ENCODE results near the gene UFD1. TPM values are rescaled to one million over a fixed set of nuclear protein-coding genes. Genes with fewer than 3 reads are reported as not detected.

The UFD1 gene
- total and polyA plus RNA-seq, 9 donors: 27.8 to 58.8 (median 44.4) TPM

DNA sequence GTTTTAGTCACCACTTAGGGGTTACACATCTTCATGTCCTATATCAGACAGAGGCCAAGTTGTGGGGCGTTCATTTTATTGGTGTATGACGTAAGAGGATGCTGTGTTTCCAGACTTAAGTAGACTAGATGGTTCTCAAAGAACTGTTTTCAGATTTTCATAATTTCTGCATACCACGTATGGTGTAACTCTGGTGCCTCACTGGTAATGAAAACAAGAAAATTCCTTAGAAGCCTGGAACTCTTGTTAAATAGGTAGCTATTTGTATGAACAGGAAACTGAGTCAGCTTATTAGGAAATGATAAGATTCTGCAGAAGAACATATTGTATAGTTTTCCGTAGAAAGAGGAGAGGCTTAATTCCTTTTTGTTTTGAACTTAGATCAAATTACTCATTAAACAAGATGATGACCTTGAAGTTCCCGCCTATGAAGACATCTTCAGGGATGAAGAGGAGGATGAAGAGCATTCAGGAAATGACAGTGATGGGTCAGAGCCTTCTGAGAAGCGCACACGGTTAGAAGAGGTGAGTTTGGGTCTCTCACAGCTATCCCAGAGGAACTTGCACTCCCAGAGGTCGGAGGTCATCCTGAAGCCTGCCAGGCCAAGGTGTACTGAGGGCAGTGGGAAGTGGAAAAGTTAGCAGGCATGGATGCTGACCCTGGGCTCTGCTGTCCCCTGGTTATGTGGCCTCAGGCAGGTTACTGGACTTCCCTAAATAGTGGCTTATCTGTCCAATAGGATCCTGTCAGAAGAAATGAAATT, 4.7 kb upstream of the UFD1 start:
- no peak overlapping the region for H3K27ac ChIP-seq (ENCODE audit: low read length)
- WGBS (ENCODE audit: insufficient coverage): 100% methylated on average over 1 of the region's 8 CpGs
- H3K36me3 ChIP-seq (ENCODE audit: control insufficient read depth, insufficient read depth, low read length): peaks cover 18% of the 10 kb centered on the region

GRCh38 chr22:19482297-19482696, 3.3 kb upstream of the UFD1 start:
- Histone ChIP-seq H3K9me3 (replicated peaks; ENCODE audit: control insufficient read depth, low read depth, low read length) (no peaks in the 10 kb centered on the region), H3K4me3 (ENCODE audit: low read length) (no peak overlapping the region), H3K27ac (ENCODE audit: low read length) (no peak overlapping the region), H3K36me3 (ENCODE audit: control insufficient read depth, insufficient read depth, low read length) (peaks cover 12% of the 10 kb centered on the region), H3K4me1 (ENCODE audit: control insufficient read depth, insufficient read depth, low read length) (peaks cover 12% of the 10 kb centered on the region), H3K27me3 (ENCODE audit: control insufficient read depth, insufficient read depth, low read length) (no peaks in the 10 kb centered on the region)
- 91% methylated on average over 6 of the region's 9 CpGs for WGBS (ENCODE audit: insufficient coverage)
- DNase-seq: no peak

More for the DNA sequence above, 4.7 kb upstream of the UFD1 start:
- Histone ChIP-seq H3K4me1 (ENCODE audit: control insufficient read depth, insufficient read depth, low read length) (peaks cover 7% of the 10 kb centered on the region), H3K27me3 (ENCODE audit: control insufficient read depth, insufficient read depth, low read length) (no peaks in the 10 kb centered on the region), H3K9me3 (replicated peaks; ENCODE audit: control insufficient read depth, low read depth, low read length) (no peaks in the 10 kb centered on the region), H3K4me3 (ENCODE audit: low read length) (no peak overlapping the region)
- no peak for DNase-seq

- Histone ChIP-seq H3K36me3 (ENCODE audit: control insufficient read depth, insufficient read depth, low read length) (peaks cover 17% of the 10 kb centered on the region), H3K9me3 (replicated peaks; ENCODE audit: control insufficient read depth, low read depth, low read length) (no peaks in the 10 kb centered on the region), H3K27me3 (ENCODE audit: control insufficient read depth, insufficient read depth, low read length) (no peaks in the 10 kb centered on the region), H3K27ac (ENCODE audit: low read length) (no peak overlapping the region), H3K4me3 (ENCODE audit: low read length) (no peak overlapping the region), H3K4me1 (ENCODE audit: control insufficient read depth, insufficient read depth, low read length) (peaks cover 12% of the 10 kb centered on the region)
- no CpG with 5 or more reads among the region's 10 CpGs for WGBS (ENCODE audit: insufficient coverage)
- DNase-seq: no peak
Measured at GRCh38 chr22:19480789-19481188, 1.8 kb upstream of the UFD1 start.

DNA sequence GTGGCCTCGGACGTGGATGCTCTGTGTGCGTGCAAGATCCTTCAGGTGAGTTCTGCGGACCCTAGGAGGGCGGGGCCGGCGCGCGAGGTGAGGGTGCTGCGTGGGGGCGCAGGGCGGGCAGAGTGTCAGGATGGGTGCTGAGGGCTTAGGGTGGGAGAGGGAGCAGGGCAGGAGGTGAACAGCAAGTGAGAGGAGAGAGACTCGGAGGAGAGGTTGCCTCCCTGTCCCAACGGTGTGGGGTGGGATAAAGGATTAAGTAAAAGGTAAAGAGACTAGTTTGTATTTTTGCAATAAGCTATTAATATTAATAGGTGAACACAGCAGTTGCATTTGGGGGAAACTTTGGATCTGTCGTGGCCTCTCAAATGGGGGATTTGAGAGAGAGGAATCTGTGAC, 1.2 kb upstream of the UFD1 start:
- peak overlapping the region; percentile 75 for H3K4me3 ChIP-seq (ENCODE audit: low read length)
- no peaks in the 10 kb centered on the region for H3K9me3 ChIP-seq (replicated peaks; ENCODE audit: control insufficient read depth, low read depth, low read length)
- peaks cover 18% of the 10 kb centered on the region for H3K36me3 ChIP-seq (ENCODE audit: control insufficient read depth, insufficient read depth, low read length)
- WGBS (ENCODE audit: insufficient coverage): 0% methylated on average over 12 of the region's 15 CpGs
- no peak overlapping the region for H3K27ac ChIP-seq (ENCODE audit: low read length)
- peaks cover 12% of the 10 kb centered on the region for H3K4me1 ChIP-seq (ENCODE audit: control insufficient read depth, insufficient read depth, low read length)
- DNase-seq: no peak
- H3K27me3 ChIP-seq (ENCODE audit: control insufficient read depth, insufficient read depth, low read length): no peaks in the 10 kb centered on the region

- Histone ChIP-seq H3K9me3 (replicated peaks; ENCODE audit: control insufficient read depth, low read depth, low read length) (no peaks in the 10 kb centered on the region), H3K27me3 (ENCODE audit: control insufficient read depth, insufficient read depth, low read length) (no peaks in the 10 kb centered on the region), H3K4me1 (ENCODE audit: control insufficient read depth, insufficient read depth, low read length) (peaks cover 12% of the 10 kb centered on the region), H3K36me3 (ENCODE audit: control insufficient read depth, insufficient read depth, low read length) (peaks cover 21% of the 10 kb centered on the region), H3K4me3 (ENCODE audit: low read length) (peak within 1 kb of the TSS; percentile 75), H3K27ac (ENCODE audit: low read length) (peak within 1 kb of the TSS; percentile 95)
- DNase-seq: peak; percentile 100
- under 1% methylated on average over 42 of the region's 50 CpGs for WGBS (ENCODE audit: insufficient coverage)
Measured at GRCh38 chr22:19479355-19480172, 571 bp upstream of the UFD1 start, which contains the start of gene CDC45. Gene CDC45, plus strand, starts transcription at chr22:19479920. Its CDS starts 49 bp downstream, at chr22:19479969.

DNA sequence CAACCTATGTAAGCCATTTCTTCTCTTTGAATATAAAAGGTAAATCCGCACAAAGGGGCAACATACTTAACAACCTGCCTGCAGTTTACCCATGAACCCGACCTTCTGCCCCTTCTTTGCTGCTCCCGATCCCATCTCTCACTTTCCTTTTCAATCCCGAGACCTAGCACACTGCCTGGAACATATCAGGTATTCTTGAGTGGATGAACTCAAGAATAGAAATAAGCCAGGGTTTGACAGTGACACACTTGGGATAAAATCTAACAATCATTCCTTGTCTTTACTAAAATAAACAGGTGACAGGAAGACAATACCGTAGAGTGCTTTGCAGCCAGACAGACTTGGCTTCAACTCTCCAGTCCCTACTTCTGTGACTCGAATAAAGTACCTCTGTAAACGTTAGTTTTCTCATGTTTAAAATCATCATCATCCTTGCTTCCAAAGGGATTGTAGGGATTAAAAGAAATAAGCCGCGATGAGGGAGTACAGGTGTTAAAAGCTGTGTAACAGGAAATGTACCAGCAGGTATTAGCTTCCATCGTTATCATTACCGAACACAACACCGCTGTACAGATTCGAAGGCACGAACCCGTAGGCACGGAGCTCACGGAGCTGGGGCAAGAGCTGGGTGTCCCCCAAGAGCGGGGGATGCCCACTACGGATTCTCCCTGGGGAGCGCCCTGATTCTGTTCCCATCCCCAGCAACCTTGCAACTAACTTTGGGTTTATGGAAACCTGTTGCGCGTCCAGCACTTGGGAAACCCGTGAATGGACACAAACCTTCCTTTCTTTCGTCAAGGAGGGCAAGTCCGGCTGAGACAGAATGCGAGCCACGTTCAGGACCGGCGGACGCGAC, 720 bp downstream of the UFD1 start:
- Histone ChIP-seq H3K9me3 (replicated peaks; ENCODE audit: control insufficient read depth, low read depth, low read length) (no peaks in the 10 kb centered on the region), H3K27me3 (ENCODE audit: control insufficient read depth, insufficient read depth, low read length) (no peaks in the 10 kb centered on the region), H3K27ac (ENCODE audit: low read length) (peak overlapping the region; percentile 95), H3K4me3 (ENCODE audit: low read length) (peak overlapping the region; percentile 75), H3K36me3 (ENCODE audit: control insufficient read depth, insufficient read depth, low read length) (peaks cover 24% of the 10 kb centered on the region), H3K4me1 (ENCODE audit: control insufficient read depth, insufficient read depth, low read length) (peaks cover 12% of the 10 kb centered on the region)
- DNase-seq: peak; percentile 35
- 0% methylated on average over 23 of the region's 31 CpGs for WGBS (ENCODE audit: insufficient coverage)

DNA sequence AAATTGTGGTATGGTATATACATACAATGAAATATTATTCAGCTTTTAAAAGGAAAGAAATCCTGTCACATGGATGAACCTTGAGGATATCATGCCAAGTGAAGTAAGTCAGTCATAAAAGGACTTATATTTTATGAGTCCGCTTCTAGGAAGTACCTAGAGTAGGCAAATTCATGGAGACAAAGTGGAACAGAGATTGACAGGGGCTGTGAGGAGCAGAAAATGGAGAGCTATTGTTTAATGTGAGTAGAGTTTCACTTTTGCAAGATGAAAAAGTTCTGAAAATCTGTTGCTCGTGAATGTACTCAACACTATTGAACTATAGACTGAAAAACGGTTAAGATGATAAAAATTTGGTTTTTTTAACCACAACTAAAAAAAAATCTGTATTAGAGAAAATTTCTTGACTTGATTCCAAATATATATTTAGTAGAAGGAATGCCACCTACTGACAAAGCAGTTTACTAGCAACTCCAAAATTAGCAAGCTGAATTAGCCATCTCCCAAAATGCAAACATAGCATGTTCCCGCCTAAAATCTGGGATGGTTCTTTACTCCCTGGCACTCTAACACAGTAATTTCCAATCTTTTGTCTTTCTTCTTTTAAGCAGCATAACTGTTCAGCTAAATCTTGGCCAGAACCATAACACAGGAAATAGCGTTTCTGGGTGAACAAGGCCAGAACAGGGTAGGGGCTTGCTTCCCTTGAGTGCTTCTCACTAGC, 1.5 kb downstream of the UFD1 start:
- Histone ChIP-seq H3K4me3 (ENCODE audit: low read length) (peak overlapping the region; percentile 75), H3K36me3 (ENCODE audit: control insufficient read depth, insufficient read depth, low read length) (peaks cover 32% of the 10 kb centered on the region), H3K9me3 (replicated peaks; ENCODE audit: control insufficient read depth, low read depth, low read length) (no peaks in the 10 kb centered on the region), H3K4me1 (ENCODE audit: control insufficient read depth, insufficient read depth, low read length) (peaks cover 12% of the 10 kb centered on the region), H3K27ac (ENCODE audit: low read length) (no peak overlapping the region), H3K27me3 (ENCODE audit: control insufficient read depth, insufficient read depth, low read length) (no peaks in the 10 kb centered on the region)
- peak; percentile 44 for DNase-seq
- WGBS (ENCODE audit: insufficient coverage): 47% methylated on average over 2 of the region's 5 CpGs

DNA sequence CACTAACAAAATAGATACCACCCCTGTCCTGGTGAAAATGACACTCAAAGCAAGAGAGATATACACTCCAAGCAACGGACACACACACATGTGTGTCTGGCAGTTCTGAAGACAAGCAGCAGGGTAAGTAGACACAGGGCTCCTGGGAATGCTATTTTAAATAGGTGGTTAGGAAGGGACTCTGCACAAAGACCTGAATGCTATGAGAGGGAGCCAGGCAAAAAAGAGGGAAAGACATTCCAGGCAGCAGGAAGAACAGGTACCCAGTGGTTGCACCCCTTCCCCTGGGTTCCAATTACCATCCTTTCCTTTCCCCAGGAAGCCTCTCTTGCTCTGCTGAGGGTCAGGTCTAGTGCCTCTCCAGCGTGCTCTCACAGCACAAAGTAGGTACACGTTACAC, 3.0 kb downstream of the UFD1 start:
- Histone ChIP-seq H3K9me3 (replicated peaks; ENCODE audit: control insufficient read depth, low read depth, low read length) (no peaks in the 10 kb centered on the region), H3K27ac (ENCODE audit: low read length) (no peak overlapping the region), H3K36me3 (ENCODE audit: control insufficient read depth, insufficient read depth, low read length) (peaks cover 45% of the 10 kb centered on the region), H3K4me1 (ENCODE audit: control insufficient read depth, insufficient read depth, low read length) (peaks cover 12% of the 10 kb centered on the region), H3K4me3 (ENCODE audit: low read length) (no peak overlapping the region), H3K27me3 (ENCODE audit: control insufficient read depth, insufficient read depth, low read length) (no peaks in the 10 kb centered on the region)
- no peak for DNase-seq
- no CpG with 5 or more reads among the region's 3 CpGs for WGBS (ENCODE audit: insufficient coverage)

DNA sequence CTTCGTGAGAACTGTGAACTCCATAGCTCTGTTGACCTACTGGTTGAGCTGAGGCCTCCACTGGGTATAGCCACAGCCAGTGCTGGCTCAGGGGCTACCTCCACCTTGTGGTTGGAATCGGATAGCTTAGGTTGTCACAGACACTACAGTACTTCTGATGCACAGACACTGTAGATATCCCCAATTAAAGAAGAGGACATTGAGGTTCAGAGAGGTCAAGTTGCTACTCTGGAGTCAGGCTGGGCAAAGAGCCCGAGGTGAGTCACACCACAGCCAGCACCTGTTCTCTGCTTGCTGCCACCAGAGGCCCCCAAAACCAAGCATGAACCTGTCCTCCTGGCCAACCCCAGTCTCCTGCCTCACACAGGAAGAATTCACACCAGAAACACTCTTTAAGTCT, 5.4 kb downstream of the UFD1 start:
- WGBS (ENCODE audit: insufficient coverage): 100% methylated on average over 1 of the region's 3 CpGs
- H3K27ac ChIP-seq (ENCODE audit: low read length): no peak overlapping the region
- peaks cover 66% of the 10 kb centered on the region for H3K36me3 ChIP-seq (ENCODE audit: control insufficient read depth, insufficient read depth, low read length)
- no peak for DNase-seq
- H3K4me3 ChIP-seq (ENCODE audit: low read length): no peak overlapping the region
- no peaks in the 10 kb centered on the region for H3K27me3 ChIP-seq (ENCODE audit: control insufficient read depth, insufficient read depth, low read length)
- H3K4me1 ChIP-seq (ENCODE audit: control insufficient read depth, insufficient read depth, low read length): peaks cover 6% of the 10 kb centered on the region
- no peaks in the 10 kb centered on the region for H3K9me3 ChIP-seq (replicated peaks; ENCODE audit: control insufficient read depth, low read depth, low read length)

Measured in muscle of leg (tissue), 11 donors.